NCI-H526 (cell line): ENCODE measurements around the gene CLRN2.
"Not testable (repeated sequence)": the region's sequence is repeated elsewhere in the genome, so short reads cannot be mapped to it uniquely, and the experiment has no call there.

Experiments
- DNase-seq, 2 experiments: peaks; one replicate each; lab custom pipeline; 2025; lab: John Stamatoyannopoulos, UW

Gene CLRN2

GRCh38 chr4:17545374-17546140, 30.6 kb downstream of the CLRN2 start:
- no peak for DNase-seq

GRCh38 chr4:17546222-17546621, 31.3 kb downstream of the CLRN2 start:
- DNase-seq: no peak

- DNase-seq: no peak
Observed at GRCh38 chr4:17546678-17547077, 31.7 kb downstream of the CLRN2 start.

GRCh38 chr4:17550549-17550948, 35.6 kb downstream of the CLRN2 start:
- no peak for DNase-seq

DNA sequence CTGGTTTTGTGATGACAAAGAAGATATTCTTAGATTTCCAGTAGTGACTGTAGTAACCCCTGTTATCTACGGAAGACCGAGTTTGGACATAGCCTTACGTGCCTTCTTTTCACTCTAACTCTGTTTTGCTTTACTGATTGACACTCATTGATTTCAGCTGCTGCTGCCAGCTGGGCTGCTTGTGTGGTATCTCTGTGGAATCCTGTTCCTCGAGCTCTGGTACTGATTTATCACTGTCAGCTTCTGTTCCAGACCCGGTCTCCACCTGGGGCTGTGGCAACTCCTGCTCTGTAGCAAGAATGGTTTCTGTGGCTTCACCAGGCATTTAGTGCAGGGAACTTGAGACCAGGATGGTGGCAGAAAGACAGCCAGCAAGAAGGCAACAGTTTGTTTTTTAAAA, 37.5 kb downstream of the CLRN2 start:
- no peak for DNase-seq

- no peak for DNase-seq
Observed at GRCh38 chr4:17554568-17554967, 39.6 kb downstream of the CLRN2 start.

GRCh38 chr4:17556498-17556897, 41.5 kb downstream of the CLRN2 start:
- no peak for DNase-seq

- DNase-seq: no peak
Observed at GRCh38 chr4:17557880-17558279, 42.9 kb downstream of the CLRN2 start.

DNA sequence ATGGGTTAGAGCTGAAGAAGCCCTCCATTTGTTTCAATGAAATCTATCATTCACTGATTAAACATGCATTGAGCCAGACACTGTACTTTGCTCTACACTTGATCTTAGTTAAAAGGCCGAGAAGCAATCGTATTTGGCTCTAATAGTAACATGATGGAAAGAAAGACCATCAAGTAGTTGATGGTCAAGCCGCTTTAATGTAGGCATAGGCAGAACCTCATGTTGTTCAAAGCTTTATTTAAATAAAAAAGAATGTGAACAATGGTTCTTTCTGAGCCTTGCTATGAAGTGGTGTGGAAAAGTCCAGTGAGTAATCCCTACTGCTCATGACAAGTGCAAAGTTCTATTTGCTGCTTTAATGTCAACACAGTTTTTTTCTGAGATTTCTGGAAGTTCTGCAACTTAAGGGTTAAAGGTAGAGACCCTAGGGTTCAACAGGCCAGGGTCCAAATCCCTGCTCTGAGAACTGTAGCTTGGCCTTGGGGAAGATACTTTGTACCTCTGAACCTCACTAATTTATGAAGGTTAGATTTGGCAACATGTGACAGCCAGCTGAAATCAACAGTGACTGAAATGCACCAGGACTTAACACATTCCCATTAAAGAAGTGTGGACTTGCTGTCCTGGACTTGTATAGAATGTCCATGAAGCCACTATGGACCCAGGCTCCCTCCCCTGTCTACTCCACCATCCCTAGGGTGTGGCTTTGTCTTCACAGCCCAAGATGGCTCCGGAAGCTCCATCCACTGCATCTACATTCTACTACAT, 44.2 kb downstream of the CLRN2 start:
- no peak for DNase-seq

DNA sequence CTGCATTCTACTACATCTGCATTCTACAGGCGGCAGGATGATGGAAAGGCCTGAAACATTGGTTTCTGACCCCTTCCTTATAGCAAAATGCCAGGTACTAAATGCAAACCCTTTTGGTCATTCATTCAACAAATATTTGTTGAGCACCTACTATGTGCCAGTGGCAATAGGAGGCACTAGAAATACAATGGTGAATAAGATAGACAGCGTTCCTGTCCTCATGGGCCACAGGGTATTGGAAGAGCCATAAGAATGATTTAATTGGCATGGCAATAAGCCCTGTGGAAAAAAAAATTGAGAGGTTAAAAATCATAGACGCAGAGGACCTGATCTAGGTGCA, 44.7 kb downstream of the CLRN2 start:
- no peak for DNase-seq

DNA sequence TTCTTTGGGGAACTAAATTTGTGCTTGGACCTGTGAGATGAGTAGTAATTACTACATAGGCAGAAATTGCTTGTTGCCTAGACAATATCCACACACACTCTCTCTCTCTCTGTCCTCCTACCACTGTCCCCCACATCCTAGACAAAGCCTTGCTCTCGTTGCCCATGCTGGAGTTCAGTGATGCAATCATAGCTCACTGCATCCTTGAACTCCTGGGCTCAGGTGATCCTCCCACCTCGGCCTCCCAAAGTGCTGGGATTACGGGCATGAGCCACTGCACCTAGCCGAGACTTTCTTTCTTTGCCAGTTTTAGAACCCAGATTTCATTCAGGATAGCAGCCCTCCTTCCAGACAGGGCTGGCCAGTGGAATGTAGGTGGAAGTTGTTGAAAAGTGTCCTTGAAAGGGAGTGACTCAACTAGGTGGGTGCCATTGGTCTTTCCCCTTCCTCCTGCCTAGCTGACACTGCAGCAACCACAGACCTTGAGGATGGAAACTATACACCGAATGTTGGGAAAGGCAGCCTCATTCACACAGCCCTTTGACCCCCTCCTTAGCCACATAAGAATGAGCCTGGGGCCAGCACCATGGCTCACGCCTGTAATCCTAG, 45.2 kb downstream of the CLRN2 start:
- no peak for DNase-seq

- DNase-seq: no peak
Observed at GRCh38 chr4:17561195-17561909, 46.4 kb downstream of the CLRN2 start.

DNA sequence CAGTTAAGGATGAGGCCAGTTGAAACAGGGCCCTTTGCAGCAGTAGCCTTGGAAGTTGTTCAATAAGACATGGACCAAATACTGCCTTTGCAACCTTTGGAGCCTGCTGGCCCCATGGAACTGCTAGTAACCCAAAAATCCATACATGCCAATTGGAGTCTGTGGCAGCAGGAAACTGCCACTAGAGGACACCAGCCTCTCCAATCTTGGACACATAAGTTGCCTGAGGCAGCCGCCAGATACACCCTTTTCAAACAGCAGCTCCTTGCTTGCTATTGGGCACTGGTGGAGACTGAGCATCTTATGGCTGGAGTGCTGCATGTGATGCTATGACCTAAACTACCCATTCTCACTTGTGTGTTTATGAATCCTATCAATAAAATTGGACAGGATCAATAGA, 47.2 kb downstream of the CLRN2 start:
- peak in 1 of 2 experiments; percentile 6 for DNase-seq

- no peak for DNase-seq
Observed at GRCh38 chr4:17565846-17566245, 50.9 kb downstream of the CLRN2 start.

DNA sequence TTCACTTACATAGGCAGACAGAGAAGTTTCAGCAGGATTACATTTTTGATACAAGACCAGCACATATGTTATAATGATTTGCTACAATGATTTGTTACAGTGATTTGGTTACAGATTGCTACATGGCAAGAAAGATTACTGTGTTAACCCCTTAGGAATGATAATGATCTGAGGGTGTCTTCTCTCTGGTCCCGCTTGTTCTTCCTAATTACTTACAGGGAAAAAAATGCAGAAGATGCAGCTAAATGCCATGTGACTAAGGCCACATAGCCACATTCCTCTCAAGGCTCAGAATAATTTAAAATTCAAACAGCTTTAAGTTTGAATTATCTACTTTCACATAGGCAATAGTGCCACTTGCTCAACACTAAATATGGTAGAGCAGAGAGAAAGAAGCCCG, 52.3 kb downstream of the CLRN2 start:
- DNase-seq: no peak

DNA sequence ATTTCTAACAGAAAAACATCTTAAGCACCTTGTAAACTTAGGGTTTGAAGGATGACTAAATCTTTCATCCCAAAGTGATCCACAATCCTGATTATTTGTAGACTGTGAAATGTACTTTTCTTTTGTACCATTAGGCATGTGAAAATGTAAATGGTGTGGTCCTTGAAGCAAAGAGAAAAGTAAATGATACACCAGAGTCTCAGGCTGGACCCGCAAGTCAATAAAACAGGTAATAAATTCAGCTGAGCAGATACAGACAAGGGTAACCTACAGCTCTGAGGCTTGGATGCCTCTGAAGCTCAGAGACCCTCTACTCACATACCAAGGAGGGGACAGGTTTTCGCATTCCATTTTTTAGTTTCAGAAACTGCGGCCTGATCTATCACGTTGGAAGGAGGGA, 59.2 kb downstream of the CLRN2 start:
- DNase-seq: no peak

GRCh38 chr4:17575177-17575576, 60.2 kb downstream of the CLRN2 start:
- not testable (repeated sequence) for DNase-seq
